Neural cell (in vitro differentiated cells): ENCODE data around the gene GORASP2.

ENCODE experiments used
- EP300 ChIP-seq: fragments of 450-650 bp; conservative IDR thresholded peaks from 2 replicates; pipeline ENCODE4 v1.6.1; 2014; ENCODE audit warnings: antibody characterized with exemption, mild to moderate bottlenecking, moderate library complexity; ENCODE audit not compliant: poor library complexity, severe bottlenecking
- EZH2 ChIP-seq: fragments of 200-600, 300-800 bp; shearing (Covaris generic), sonication (generic); IDR thresholded peaks from 2 replicates; pipeline ENCODE4 v1.6.1; 2014; ENCODE audit warnings: antibody characterized with exemption, low read length, borderline replicate concordance, mild to moderate bottlenecking; ENCODE audit not compliant: insufficient read depth, poor library complexity, severe bottlenecking
- MXI1 ChIP-seq: fragments of 450-650 bp; conservative IDR thresholded peaks from 2 replicates; pipeline ENCODE4 v1.6.1; 2014; ENCODE audit warnings: antibody characterized with exemption, mild to moderate bottlenecking; ENCODE audit not compliant: poor library complexity, severe bottlenecking
- POLR2AphosphoS5 ChIP-seq: IDR thresholded peaks from 2 replicates; pipeline ENCODE4 v1.6.1; 2012
- RAD21 ChIP-seq: fragments of 450-650 bp; conservative IDR thresholded peaks from 2 replicates; pipeline ENCODE4 v1.6.1; 2014; ENCODE audit warnings: antibody characterized with exemption, mild to moderate bottlenecking, moderate library complexity
- SMC3 ChIP-seq: fragments of 450-650 bp; conservative IDR thresholded peaks from 2 replicates; pipeline ENCODE4 v1.6.1; 2014; ENCODE audit warnings: antibody characterized with exemption, mild to moderate bottlenecking, moderate library complexity; ENCODE audit not compliant: poor library complexity
- TAF1 ChIP-seq: IDR thresholded peaks from 2 replicates; pipeline ENCODE4 v1.6.1; 2012; ENCODE audit warnings: low read depth
- TF ChIP-seq, protein P1 (sequence below): fragments of 450-650 bp; IDR thresholded peaks from 2 replicates; pipeline ENCODE4 v1.5.1; 2014; ENCODE audit warnings: antibody characterized with exemption, mild to moderate bottlenecking, moderate library complexity; ENCODE audit not compliant: poor library complexity, severe bottlenecking
- TF ChIP-seq, protein P2 (sequence below): IDR thresholded peaks from 2 replicates; pipeline ENCODE4 v1.6.1; 2012; ENCODE audit warnings: borderline replicate concordance

DNA sequence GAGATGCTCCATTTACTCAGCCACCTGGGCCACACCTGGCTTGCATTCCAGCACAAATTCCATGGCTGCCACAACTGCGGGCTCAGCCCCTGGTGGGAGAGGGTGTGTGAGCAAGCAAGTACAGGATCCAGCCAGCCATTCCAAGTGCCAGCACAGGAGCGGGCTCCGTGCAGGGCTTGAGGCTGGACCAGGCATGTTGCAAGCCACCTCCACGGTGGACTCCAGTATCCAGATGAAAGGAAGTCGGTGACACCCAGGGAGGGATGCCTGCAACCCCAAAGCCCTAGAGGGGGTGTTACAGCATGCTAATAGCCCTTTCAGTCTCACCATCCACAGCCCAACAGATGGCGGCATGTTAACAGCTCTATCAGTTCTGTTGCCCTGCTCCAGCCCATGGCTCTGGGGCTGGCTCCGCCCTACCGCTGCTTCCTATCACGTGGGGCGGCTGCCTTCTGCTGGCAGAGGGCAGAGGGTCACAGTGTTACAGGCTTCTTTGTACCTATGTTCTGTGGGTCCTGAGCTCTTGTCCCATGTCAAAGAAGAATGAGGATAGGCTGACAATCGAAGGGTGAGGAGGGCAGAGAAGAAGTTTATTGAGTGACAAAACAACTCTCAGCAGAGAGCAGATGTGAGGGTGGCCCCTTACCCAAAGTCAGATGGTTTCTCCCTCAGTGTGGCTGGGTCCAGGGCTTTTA, 11.7 kb upstream of the GORASP2 start:
- TF ChIP-seq, protein P1, sequence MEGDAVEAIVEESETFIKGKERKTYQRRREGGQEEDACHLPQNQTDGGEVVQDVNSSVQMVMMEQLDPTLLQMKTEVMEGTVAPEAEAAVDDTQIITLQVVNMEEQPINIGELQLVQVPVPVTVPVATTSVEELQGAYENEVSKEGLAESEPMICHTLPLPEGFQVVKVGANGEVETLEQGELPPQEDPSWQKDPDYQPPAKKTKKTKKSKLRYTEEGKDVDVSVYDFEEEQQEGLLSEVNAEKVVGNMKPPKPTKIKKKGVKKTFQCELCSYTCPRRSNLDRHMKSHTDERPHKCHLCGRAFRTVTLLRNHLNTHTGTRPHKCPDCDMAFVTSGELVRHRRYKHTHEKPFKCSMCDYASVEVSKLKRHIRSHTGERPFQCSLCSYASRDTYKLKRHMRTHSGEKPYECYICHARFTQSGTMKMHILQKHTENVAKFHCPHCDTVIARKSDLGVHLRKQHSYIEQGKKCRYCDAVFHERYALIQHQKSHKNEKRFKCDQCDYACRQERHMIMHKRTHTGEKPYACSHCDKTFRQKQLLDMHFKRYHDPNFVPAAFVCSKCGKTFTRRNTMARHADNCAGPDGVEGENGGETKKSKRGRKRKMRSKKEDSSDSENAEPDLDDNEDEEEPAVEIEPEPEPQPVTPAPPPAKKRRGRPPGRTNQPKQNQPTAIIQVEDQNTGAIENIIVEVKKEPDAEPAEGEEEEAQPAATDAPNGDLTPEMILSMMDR, result peak; percentile 30
- TF ChIP-seq EZH2 (no peak), POLR2AphosphoS5 (peak; percentile 21), RAD21 (no peak), SMC3 (no peak), MXI1 (no peak), EP300 (no peak), TAF1 (no peak)
- TF ChIP-seq, protein P2, sequence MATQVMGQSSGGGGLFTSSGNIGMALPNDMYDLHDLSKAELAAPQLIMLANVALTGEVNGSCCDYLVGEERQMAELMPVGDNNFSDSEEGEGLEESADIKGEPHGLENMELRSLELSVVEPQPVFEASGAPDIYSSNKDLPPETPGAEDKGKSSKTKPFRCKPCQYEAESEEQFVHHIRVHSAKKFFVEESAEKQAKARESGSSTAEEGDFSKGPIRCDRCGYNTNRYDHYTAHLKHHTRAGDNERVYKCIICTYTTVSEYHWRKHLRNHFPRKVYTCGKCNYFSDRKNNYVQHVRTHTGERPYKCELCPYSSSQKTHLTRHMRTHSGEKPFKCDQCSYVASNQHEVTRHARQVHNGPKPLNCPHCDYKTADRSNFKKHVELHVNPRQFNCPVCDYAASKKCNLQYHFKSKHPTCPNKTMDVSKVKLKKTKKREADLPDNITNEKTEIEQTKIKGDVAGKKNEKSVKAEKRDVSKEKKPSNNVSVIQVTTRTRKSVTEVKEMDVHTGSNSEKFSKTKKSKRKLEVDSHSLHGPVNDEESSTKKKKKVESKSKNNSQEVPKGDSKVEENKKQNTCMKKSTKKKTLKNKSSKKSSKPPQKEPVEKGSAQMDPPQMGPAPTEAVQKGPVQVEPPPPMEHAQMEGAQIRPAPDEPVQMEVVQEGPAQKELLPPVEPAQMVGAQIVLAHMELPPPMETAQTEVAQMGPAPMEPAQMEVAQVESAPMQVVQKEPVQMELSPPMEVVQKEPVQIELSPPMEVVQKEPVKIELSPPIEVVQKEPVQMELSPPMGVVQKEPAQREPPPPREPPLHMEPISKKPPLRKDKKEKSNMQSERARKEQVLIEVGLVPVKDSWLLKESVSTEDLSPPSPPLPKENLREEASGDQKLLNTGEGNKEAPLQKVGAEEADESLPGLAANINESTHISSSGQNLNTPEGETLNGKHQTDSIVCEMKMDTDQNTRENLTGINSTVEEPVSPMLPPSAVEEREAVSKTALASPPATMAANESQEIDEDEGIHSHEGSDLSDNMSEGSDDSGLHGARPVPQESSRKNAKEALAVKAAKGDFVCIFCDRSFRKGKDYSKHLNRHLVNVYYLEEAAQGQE, result no peak
